Activated CD8-positive, alpha-beta T cell treated with anti-CD3 and anti-CD28 coated beads for 36 hours (primary cell): ENCODE results near the gene BRF1. TPM values are rescaled to one million over a fixed set of nuclear protein-coding genes. Genes with fewer than 3 reads are reported as not detected.

Experiments
- ATAC-seq: fragments of 200-7000 bp; cut with Tn5 transposase; one replicate; pipeline ENCODE4 v1.10.0; 2021; ENCODE audit warnings: mild to moderate bottlenecking, moderate library complexity
- CTCF ChIA-PET: fragments of 350-600 bp; sonication (Branson Sonifier 250); formaldehyde crosslinking; loops from one replicate; lab custom pipeline; 2021; ENCODE audit warnings: antibody characterized with exemption; lab: Charles Lee
- POLR2A ChIA-PET: fragments of 350-600 bp; sonication (Branson Sonifier 250); formaldehyde crosslinking; loops from one replicate; lab custom pipeline; 2021; ENCODE audit warnings: antibody characterized with exemption; lab: Charles Lee
- DNase-seq: peaks from one replicate; pipeline ENCODE4 v3.0.0-alpha.2; 2020
- H3K27ac Mint-ChIP-seq: one replicate; pipeline ENCODE4 v1.8.0; 2021; ENCODE audit warnings: mild to moderate bottlenecking, mixed read lengths
- H3K27me3 Mint-ChIP-seq: one replicate; pipeline ENCODE4 v1.8.0; 2021; ENCODE audit warnings: mixed read lengths
- H3K36me3 Mint-ChIP-seq: one replicate; pipeline ENCODE4 v1.8.0; 2021; ENCODE audit warnings: low read depth, mixed read lengths
- H3K4me1 Mint-ChIP-seq: one replicate; pipeline ENCODE4 v1.8.0; 2021; ENCODE audit warnings: low read depth, mixed read lengths
- H3K4me3 Mint-ChIP-seq: one replicate; pipeline ENCODE4 v1.8.0; 2021; ENCODE audit warnings: mild to moderate bottlenecking, moderate library complexity, mixed read lengths
- H3K9me3 Mint-ChIP-seq: one replicate; pipeline ENCODE4 v1.8.0; 2021; ENCODE audit warnings: mixed read lengths
- CTCF ChIP-seq: fragments of 200-600 bp; IDR thresholded peaks from one replicate; pipeline ENCODE4 v1.8.0; 2022; ENCODE audit warnings: antibody characterized with exemption, mild to moderate bottlenecking
- intact Hi-C: fragments of 100-400 bp; cut with micrococcal nuclease; formaldehyde crosslinking; loops from one replicate; pipeline ENCODE4 v1.10.0; 2022
- total RNA-seq, 2 experiments: library from RNA; stranded (reverse); gene quantifications; one replicate each; pipeline ENCODE4 v1.2.3, GENCODE V29; 2021

The BRF1 gene
- total RNA-seq, 2 experiments from 2014 or later, result 25.3 to 26.6 TPM

- Mint-ChIP-seq H3K4me3 (no peak overlapping the region), H3K4me1 (no peaks in the 10 kb centered on the region), H3K27me3 (no peaks in the 10 kb centered on the region), H3K36me3 (peaks cover 4% of the 10 kb centered on the region), H3K27ac (no peak overlapping the region), H3K9me3 (no peaks in the 10 kb centered on the region)
- ChIA-PET CTCF (no interaction called here), POLR2A (no interaction called here)
- ATAC-seq (no peak), DNase-seq (no peak)
- no peak for TF ChIP-seq CTCF
- intact Hi-C loops, result no loop called here
Measured at GRCh38 chr14:105220699-105221597, 79.9 kb downstream of the BRF1 start.

- Mint-ChIP-seq H3K9me3 (no peaks in the 10 kb centered on the region), H3K27ac (no peak overlapping the region), H3K4me1 (no peaks in the 10 kb centered on the region), H3K36me3 (peaks cover 4% of the 10 kb centered on the region), H3K27me3 (no peaks in the 10 kb centered on the region), H3K4me3 (no peak overlapping the region)
- ATAC-seq (no peak), DNase-seq (no peak)
- no peak for TF ChIP-seq CTCF
- ChIA-PET CTCF (no interaction called here), POLR2A (no interaction called here)
- intact Hi-C loops, result no loop called here
Measured at GRCh38 chr14:105219753-105220152, 81.0 kb downstream of the BRF1 start.

- CTCF ChIA-PET, result no interaction called here
- no peaks in the 10 kb centered on the region for H3K9me3 Mint-ChIP-seq
Measured at GRCh38 chr14:105219043-105219612, 81.7 kb downstream of the BRF1 start.

GRCh38 chr14:105218611-105219010 lies 82.2 kb downstream of the BRF1 start:
- H3K36me3 Mint-ChIP-seq, result peaks cover 4% of the 10 kb centered on the region
- H3K4me3 Mint-ChIP-seq, result no peak overlapping the region
- no peaks in the 10 kb centered on the region for H3K27me3 Mint-ChIP-seq
- ATAC-seq, result no peak
- no peaks in the 10 kb centered on the region for H3K4me1 Mint-ChIP-seq
- POLR2A ChIA-PET, result no interaction called here
- intact Hi-C loops, result no loop called here
- CTCF ChIA-PET, result no interaction called here
- no peak for DNase-seq
- no peaks in the 10 kb centered on the region for H3K9me3 Mint-ChIP-seq
- TF ChIP-seq CTCF, result no peak
- no peak overlapping the region for H3K27ac Mint-ChIP-seq

More at GRCh38 chr14:105219043-105219612, 81.7 kb downstream of the BRF1 start:
- ATAC-seq (no peak), DNase-seq (no peak)
- POLR2A ChIA-PET, result no interaction called here
- no peaks in the 10 kb centered on the region for H3K27me3 Mint-ChIP-seq
- H3K27ac Mint-ChIP-seq, result no peak overlapping the region
- H3K4me1 Mint-ChIP-seq, result no peaks in the 10 kb centered on the region
- no peak for TF ChIP-seq CTCF
- no peak overlapping the region for H3K4me3 Mint-ChIP-seq
- intact Hi-C loops, result no loop called here
- H3K36me3 Mint-ChIP-seq, result peaks cover 4% of the 10 kb centered on the region

GRCh38 chr14:105217774-105218173 lies 83.0 kb downstream of the BRF1 start:
- POLR2A ChIA-PET, result no interaction called here
- no peak overlapping the region for H3K4me3 Mint-ChIP-seq
- CTCF ChIA-PET, result no interaction called here
- H3K36me3 Mint-ChIP-seq, result peaks cover 4% of the 10 kb centered on the region
- ATAC-seq (no peak), DNase-seq (no peak)
- no peak overlapping the region for H3K27ac Mint-ChIP-seq
- H3K4me1 Mint-ChIP-seq, result no peaks in the 10 kb centered on the region
- intact Hi-C loops, result no loop called here
- TF ChIP-seq CTCF, result no peak
- no peaks in the 10 kb centered on the region for H3K27me3 Mint-ChIP-seq
- H3K9me3 Mint-ChIP-seq, result no peaks in the 10 kb centered on the region
